ENCODE measurements around the gene BMX. TPM values are rescaled to one million over a fixed set of nuclear protein-coding genes. Genes with fewer than 3 reads are reported as not detected.

BMX gene
- total RNA-seq, 1 experiment from 2014 or later = not detected

GRCh38 chrX:15530318-15530717 is 29.7 kb downstream of the BMX start:
- H2AFZ ChIP-seq = no peak overlapping the region
- no TSS peak for BruUV-seq (replicated peaks)

GRCh38 chrX:15546745-15547144 is 46.1 kb downstream of the BMX start:
- Histone ChIP-seq H3K4me1 (replicated peaks; ENCODE audit: insufficient read depth) (no peaks in the 10 kb centered on the region), H3K9me3 (ENCODE audit: insufficient read depth, low read depth) (no peaks in the 10 kb centered on the region), H3K36me3 (ENCODE audit: low read depth) (no peaks in the 10 kb centered on the region), H4K20me1 (ENCODE audit: insufficient read depth) (no peaks in the 10 kb centered on the region), H3K4me3 (no peak overlapping the region), H3K27me3 (ENCODE audit: insufficient read depth, low read depth) (no peaks in the 10 kb centered on the region), H3K9me2 (ENCODE audit: insufficient read depth) (no peaks in the 10 kb centered on the region), H3K4me2 (no peak overlapping the region), H3F3A (ENCODE audit: insufficient read depth, low read depth) (no peaks in the 10 kb centered on the region), H3K79me2 (ENCODE audit: low read depth) (no peaks in the 10 kb centered on the region), H3K27ac (no peak overlapping the region), H2AFZ (no peak overlapping the region)
- DNase-seq = no peak
- ChIA-PET CTCF (no interaction called here), POLR2A (ENCODE audit: unreplicated experiment) (no interaction called here)
- BruUV-seq (replicated peaks) = no TSS peak
- no peak for TF ChIP-seq EZH2 (IDR thresholded peaks at IDR 0.05; ENCODE audit: low read depth)
- TF ChIP-seq CTCF (conservative IDR thresholded peaks at IDR 0.05) = no peak
- intact Hi-C loops (cut with micrococcal nuclease; ENCODE audit: unreplicated experiment) = no loop called here

More at GRCh38 chrX:15530318-15530717, 29.7 kb downstream of the BMX start:
- Histone ChIP-seq H3F3A (ENCODE audit: insufficient read depth, low read depth) (no peaks in the 10 kb centered on the region), H3K4me1 (replicated peaks; ENCODE audit: insufficient read depth) (no peaks in the 10 kb centered on the region), H3K27me3 (ENCODE audit: insufficient read depth, low read depth) (no peaks in the 10 kb centered on the region), H4K20me1 (ENCODE audit: insufficient read depth) (no peaks in the 10 kb centered on the region), H3K4me2 (no peak overlapping the region), H3K4me3 (no peak overlapping the region), H3K36me3 (ENCODE audit: low read depth) (no peaks in the 10 kb centered on the region), H3K9me3 (ENCODE audit: insufficient read depth, low read depth) (no peaks in the 10 kb centered on the region), H3K79me2 (ENCODE audit: low read depth) (no peaks in the 10 kb centered on the region), H3K27ac (no peak overlapping the region), H3K9me2 (ENCODE audit: insufficient read depth) (no peaks in the 10 kb centered on the region)
- CTCF ChIA-PET = no interaction called here
- intact Hi-C loops (cut with micrococcal nuclease; ENCODE audit: unreplicated experiment) = no loop called here
- TF ChIP-seq EZH2 (IDR thresholded peaks at IDR 0.05; ENCODE audit: low read depth) (no peak), CTCF (conservative IDR thresholded peaks at IDR 0.05) (no peak)
- DNase-seq = no peak
- POLR2A ChIA-PET (ENCODE audit: unreplicated experiment) = no interaction called here

DNA sequence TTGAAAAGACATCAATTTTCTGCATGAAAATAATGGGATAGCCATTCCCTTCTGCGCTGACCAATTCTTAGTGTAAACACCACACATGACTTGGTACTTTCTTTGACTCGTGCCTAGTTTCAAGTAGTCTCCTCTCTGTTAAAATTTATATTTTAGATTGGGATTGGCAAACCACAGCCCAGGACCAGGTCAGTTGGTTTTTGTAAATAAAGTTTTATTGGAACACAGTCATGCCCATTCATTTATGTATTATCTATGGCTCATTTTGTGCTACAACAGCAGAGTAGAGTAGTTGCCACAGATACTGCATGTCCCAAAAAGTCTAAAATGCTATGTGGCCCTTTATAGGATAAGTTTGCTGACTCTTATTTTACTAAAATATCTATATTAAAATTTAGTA is 46.7 kb downstream of the BMX start:
- ChIA-PET CTCF (no interaction called here), POLR2A (ENCODE audit: unreplicated experiment) (no interaction called here)
- Histone ChIP-seq H3K9me2 (ENCODE audit: insufficient read depth) (no peaks in the 10 kb centered on the region), H3K27ac (no peak overlapping the region), H2AFZ (no peak overlapping the region), H3K9me3 (ENCODE audit: insufficient read depth, low read depth) (no peaks in the 10 kb centered on the region), H4K20me1 (ENCODE audit: insufficient read depth) (no peaks in the 10 kb centered on the region), H3K4me1 (replicated peaks; ENCODE audit: insufficient read depth) (no peaks in the 10 kb centered on the region), H3F3A (ENCODE audit: insufficient read depth, low read depth) (no peaks in the 10 kb centered on the region), H3K27me3 (ENCODE audit: insufficient read depth, low read depth) (no peaks in the 10 kb centered on the region), H3K36me3 (ENCODE audit: low read depth) (no peaks in the 10 kb centered on the region), H3K4me3 (no peak overlapping the region), H3K4me2 (no peak overlapping the region), H3K79me2 (ENCODE audit: low read depth) (no peaks in the 10 kb centered on the region)
- no peak for DNase-seq
- intact Hi-C loops (cut with micrococcal nuclease; ENCODE audit: unreplicated experiment) = no loop called here
- no TSS peak for BruUV-seq (replicated peaks)
- no peak for TF ChIP-seq CTCF (conservative IDR thresholded peaks at IDR 0.05)
- TF ChIP-seq EZH2 (IDR thresholded peaks at IDR 0.05; ENCODE audit: low read depth) = no peak
